ENCODE results near the gene LASP1. TPM values are rescaled to one million over a fixed set of nuclear protein-coding genes. Genes with fewer than 3 reads are reported as not detected.

The LASP1 gene
- total RNA-seq, 4 donors from 2014 or later = 44.3 to 66.0 (median 51.9) TPM

Small RNA genes within 50 kb of the gene (small RNA-seq; reads per million reads assigned to genes)
- gene MIR4727 (0 to 0.09 (median 0) reads per million in 4 donors), gene MIR6779 (0 to 0.07 (median 0) reads per million in 4 donors), gene SNORA21 (0 reads per million in 4 donors), gene SNORA21B (0 reads per million in 4 donors)

Other genes with a start within 250 kb of the LASP1 start
- 1 to 10 TPM; 1.8 to 3.2 (median 2.8) TPM for gene EPOP, start 195.1 kb upstream of the LASP1 start, total RNA-seq
- gene MLLT6, start 164.8 kb upstream of the LASP1 start, total RNA-seq = 10 to 100 TPM; 30.6 to 79.7 (median 35.1) TPM
- 1 to 10 TPM; 4.9 to 8.3 (median 7.8) TPM for gene CISD3, start 139.7 kb upstream of the LASP1 start, total RNA-seq
- gene PCGF2, start 121.7 kb upstream of the LASP1 start, total RNA-seq = 10 to 100 TPM in 1 of 4 donors, 1 to 10 TPM in 3; 2.5 to 11.8 (median 3.4) TPM
- 100 to 1,000 TPM; 128 to 177 (median 145) TPM for gene PSMB3, start 117.3 kb upstream of the LASP1 start, total RNA-seq
- gene PIP4K2B, start 70.5 kb upstream of the LASP1 start, total RNA-seq = 10 to 100 TPM; 14.4 to 32.6 (median 24.1) TPM
- 10 to 100 TPM in 3 of 4 donors, 1 to 10 TPM in 1; 9.4 to 25.9 (median 16.8) TPM for gene CWC25, start 44.7 kb upstream of the LASP1 start, total RNA-seq
- gene RPL23, start 16.3 kb upstream of the LASP1 start, total RNA-seq = 1,000 to 10,000 TPM in 3 of 4 donors, 100 to 1,000 TPM in 1; 998 to 2,109 (median 1,205) TPM
- gene FBXO47, start 97.3 kb downstream of the LASP1 start, total RNA-seq = not detected

Measured in esophagus squamous epithelium (tissue), 4 donors.